Measurements from ENCODE around the gene CNTNAP2. TPM values are rescaled to one million over a fixed set of nuclear protein-coding genes. Genes with fewer than 3 reads are reported as not detected.

CNTNAP2 gene
- total RNA-seq, 3 donors from 2014 or later (not counting 1 experiment from before 2014, with no cell fraction given): 0.18 to 1.1 TPM; not detected in 1

GRCh38 chr7:146455091-146455655 lies 338.6 kb downstream of the CNTNAP2 start:
- H3K27ac ChIP-seq (ENCODE audit: low read length): no peak overlapping the region
- intact Hi-C loops (cut with micrococcal nuclease): no loop called here
- H3K4me3 Mint-ChIP-seq: no peak overlapping the region
- ATAC-seq (no peak), DNase-seq (no peak)
- no peaks in the 10 kb centered on the region for H3K4me1 ChIP-seq (ENCODE audit: control insufficient read depth, insufficient read depth, low read length)
- WGBS (ENCODE audit: insufficient coverage): 100% methylated on average over 1 of the region's 2 CpGs
- peaks cover 7% of the 10 kb centered on the region for H3K36me3 Mint-ChIP-seq
- H3K9me3 Mint-ChIP-seq: peaks cover 9 to 16% of the 10 kb centered on the region in 2 donors
- TF ChIP-seq CTCF (IDR thresholded peaks at IDR 0.05): no peak
- no peaks in the 10 kb centered on the region for H3K36me3 ChIP-seq (ENCODE audit: control insufficient read depth, insufficient read depth, low read length)
- no peaks in the 10 kb centered on the region for H3K27me3 Mint-ChIP-seq (ENCODE audit: low read depth in 2 of 2)
- H3K4me1 Mint-ChIP-seq: no peaks in the 10 kb centered on the region
- no peaks in the 10 kb centered on the region for H3K27me3 ChIP-seq (ENCODE audit: control insufficient read depth, insufficient read depth, low read length)
- no peak overlapping the region for H3K27ac Mint-ChIP-seq
- no peak overlapping the region for H3K4me3 ChIP-seq (ENCODE audit: low read length)
- H3K9me3 ChIP-seq (ENCODE audit: control insufficient read depth, insufficient read depth, low read length): peaks cover 3% of the 10 kb centered on the region

DNA sequence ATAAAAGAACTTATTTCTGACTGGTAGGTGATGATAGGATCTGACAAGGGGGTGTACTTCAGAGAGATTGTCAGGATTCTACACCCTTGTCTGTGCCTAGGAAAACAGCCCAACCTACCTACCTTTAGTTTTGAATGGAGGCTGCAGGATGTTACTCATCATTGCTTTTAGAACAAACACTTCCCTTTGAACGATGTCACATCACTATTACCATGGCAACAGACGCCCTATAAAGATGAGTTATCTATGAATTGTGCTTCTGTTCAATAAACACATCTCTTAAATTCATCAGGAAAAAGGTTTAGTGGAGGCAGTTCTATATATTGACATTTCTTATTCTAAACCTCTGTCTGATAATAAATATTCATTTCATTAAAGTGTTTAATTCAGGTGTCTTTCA lies 362.4 kb downstream of the CNTNAP2 start:
- intact Hi-C loops (cut with micrococcal nuclease): no loop called here
- ATAC-seq (no peak), DNase-seq (no peak)
- no peak for TF ChIP-seq CTCF (IDR thresholded peaks at IDR 0.05)
- Mint-ChIP-seq H3K36me3 (no peaks in the 10 kb centered on the region), H3K4me1 (no peaks in the 10 kb centered on the region), H3K27me3 (ENCODE audit: low read depth in 2 of 2) (no peaks in the 10 kb centered on the region), H3K9me3 (peaks cover 6 to 7% of the 10 kb centered on the region in 2 donors), H3K27ac (no peak overlapping the region), H3K4me3 (no peak overlapping the region)
- H3K9me3 ChIP-seq (ENCODE audit: control insufficient read depth, insufficient read depth, low read length): no peaks in the 10 kb centered on the region
- no peaks in the 10 kb centered on the region for H3K4me1 ChIP-seq (ENCODE audit: control insufficient read depth, insufficient read depth, low read length)
- no peak overlapping the region for H3K4me3 ChIP-seq (ENCODE audit: low read length)
- no peaks in the 10 kb centered on the region for H3K36me3 ChIP-seq (ENCODE audit: control insufficient read depth, insufficient read depth, low read length)
- H3K27ac ChIP-seq (ENCODE audit: low read length): no peak overlapping the region
- whole genome bisulfite sequencing (ENCODE audit: insufficient coverage): no CpG with 5 or more reads among the region's 2 CpGs
- no peaks in the 10 kb centered on the region for H3K27me3 ChIP-seq (ENCODE audit: control insufficient read depth, insufficient read depth, low read length)

GRCh38 chr7:146486519-146486918 lies 369.9 kb downstream of the CNTNAP2 start:
- no peak for TF ChIP-seq CTCF (IDR thresholded peaks at IDR 0.05)
- no peaks in the 10 kb centered on the region for H3K4me1 Mint-ChIP-seq
- H3K27me3 Mint-ChIP-seq (ENCODE audit: low read depth in 2 of 2): no peaks in the 10 kb centered on the region
- no peak overlapping the region for H3K27ac Mint-ChIP-seq
- no peak overlapping the region for H3K4me3 Mint-ChIP-seq
- 86% methylated on average over 3 of the region's 3 CpGs for WGBS (ENCODE audit: insufficient coverage)
- intact Hi-C loops (cut with micrococcal nuclease): no loop called here
- Histone ChIP-seq H3K9me3 (ENCODE audit: control insufficient read depth, insufficient read depth, low read length) (no peaks in the 10 kb centered on the region), H3K36me3 (ENCODE audit: control insufficient read depth, insufficient read depth, low read length) (no peaks in the 10 kb centered on the region), H3K4me1 (ENCODE audit: control insufficient read depth, insufficient read depth, low read length) (no peaks in the 10 kb centered on the region), H3K4me3 (ENCODE audit: low read length) (no peak overlapping the region), H3K27ac (ENCODE audit: low read length) (no peak overlapping the region), H3K27me3 (ENCODE audit: control insufficient read depth, insufficient read depth, low read length) (no peaks in the 10 kb centered on the region)
- no peak for ATAC-seq
- no peak for DNase-seq
- H3K9me3 Mint-ChIP-seq: peaks cover 3 to 18% of the 10 kb centered on the region in 2 donors
- H3K36me3 Mint-ChIP-seq: no peaks in the 10 kb centered on the region

DNA sequence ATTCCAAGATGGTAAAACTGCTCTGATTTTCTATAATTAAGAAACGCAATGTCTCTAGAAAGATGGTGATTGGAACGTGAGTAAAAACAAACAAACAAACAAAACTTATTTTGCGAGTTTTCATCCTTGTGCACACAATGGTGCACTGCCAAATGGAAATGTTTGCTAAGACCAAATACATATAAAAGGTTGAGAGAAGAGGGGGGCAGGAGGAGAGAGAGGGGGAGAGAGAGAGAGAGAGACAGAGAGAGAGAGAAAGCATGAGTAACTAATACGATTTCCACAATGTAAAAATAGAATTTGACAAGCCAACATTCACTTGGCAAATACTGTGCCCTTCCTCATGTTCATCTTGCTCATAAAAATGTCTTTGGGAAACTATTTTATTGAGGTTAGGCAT lies 375.4 kb downstream of the CNTNAP2 start:
- no peak for DNase-seq
- no peaks in the 10 kb centered on the region for H3K4me1 ChIP-seq (ENCODE audit: control insufficient read depth, insufficient read depth, low read length)
- no peaks in the 10 kb centered on the region for H3K4me1 Mint-ChIP-seq
- no peak overlapping the region for H3K4me3 ChIP-seq (ENCODE audit: low read length)
- no peak overlapping the region for H3K4me3 Mint-ChIP-seq
- intact Hi-C loops (cut with micrococcal nuclease): no loop called here
- no peak for TF ChIP-seq CTCF (IDR thresholded peaks at IDR 0.05)
- peaks cover 13 to 32% of the 10 kb centered on the region in 2 donors for H3K9me3 Mint-ChIP-seq
- no peaks in the 10 kb centered on the region for H3K9me3 ChIP-seq (ENCODE audit: control insufficient read depth, insufficient read depth, low read length)
- no peaks in the 10 kb centered on the region for H3K36me3 ChIP-seq (ENCODE audit: control insufficient read depth, insufficient read depth, low read length)
- H3K27me3 Mint-ChIP-seq (ENCODE audit: low read depth in 2 of 2): no peaks in the 10 kb centered on the region
- no peak overlapping the region for H3K27ac ChIP-seq (ENCODE audit: low read length)
- no peak overlapping the region for H3K27ac Mint-ChIP-seq
- no peak for ATAC-seq
- H3K36me3 Mint-ChIP-seq: peaks cover 7% of the 10 kb centered on the region
- no peaks in the 10 kb centered on the region for H3K27me3 ChIP-seq (ENCODE audit: control insufficient read depth, insufficient read depth, low read length)
- WGBS (ENCODE audit: insufficient coverage): 100% methylated on average over 2 of the region's 4 CpGs

All from natural killer cell (primary cell).